ENCODE data around the gene TBX18. TPM values are rescaled to one million over a fixed set of nuclear protein-coding genes. Genes with fewer than 3 reads are reported as not detected.

The TBX18 gene
- total RNA-seq, 1 experiment from 2014 or later: 0.42 TPM

DNA sequence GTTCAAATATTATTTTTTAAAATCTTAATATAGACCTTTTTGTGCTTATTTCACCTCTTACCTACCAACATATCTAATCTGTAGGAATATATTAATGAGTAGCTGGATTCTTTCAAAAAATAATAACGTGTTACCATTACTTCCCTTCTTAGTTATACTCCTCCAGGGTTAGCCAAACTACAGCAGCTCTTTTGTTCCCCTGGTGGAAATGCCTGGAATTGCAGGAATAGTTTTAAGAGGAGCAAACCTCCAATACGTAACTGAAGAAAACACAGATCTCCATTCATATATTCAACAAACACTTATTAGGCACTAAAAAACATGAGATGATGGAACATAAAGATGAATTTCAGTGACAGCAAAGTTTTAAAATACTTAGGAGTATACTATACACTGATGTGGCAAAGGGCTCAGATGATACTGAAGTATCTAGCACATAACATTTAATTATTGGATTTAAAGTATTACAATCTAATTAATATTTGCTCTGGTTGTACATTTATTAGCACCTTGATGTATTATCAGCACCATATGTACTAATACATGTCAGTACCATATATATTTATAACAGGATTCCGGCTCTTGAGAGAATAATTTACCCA is 78.3 kb downstream of the TBX18 start:
- peak; percentile 49 for DNase-seq (ENCODE audit: unreplicated experiment)
- TF ChIP-seq, protein P1, sequence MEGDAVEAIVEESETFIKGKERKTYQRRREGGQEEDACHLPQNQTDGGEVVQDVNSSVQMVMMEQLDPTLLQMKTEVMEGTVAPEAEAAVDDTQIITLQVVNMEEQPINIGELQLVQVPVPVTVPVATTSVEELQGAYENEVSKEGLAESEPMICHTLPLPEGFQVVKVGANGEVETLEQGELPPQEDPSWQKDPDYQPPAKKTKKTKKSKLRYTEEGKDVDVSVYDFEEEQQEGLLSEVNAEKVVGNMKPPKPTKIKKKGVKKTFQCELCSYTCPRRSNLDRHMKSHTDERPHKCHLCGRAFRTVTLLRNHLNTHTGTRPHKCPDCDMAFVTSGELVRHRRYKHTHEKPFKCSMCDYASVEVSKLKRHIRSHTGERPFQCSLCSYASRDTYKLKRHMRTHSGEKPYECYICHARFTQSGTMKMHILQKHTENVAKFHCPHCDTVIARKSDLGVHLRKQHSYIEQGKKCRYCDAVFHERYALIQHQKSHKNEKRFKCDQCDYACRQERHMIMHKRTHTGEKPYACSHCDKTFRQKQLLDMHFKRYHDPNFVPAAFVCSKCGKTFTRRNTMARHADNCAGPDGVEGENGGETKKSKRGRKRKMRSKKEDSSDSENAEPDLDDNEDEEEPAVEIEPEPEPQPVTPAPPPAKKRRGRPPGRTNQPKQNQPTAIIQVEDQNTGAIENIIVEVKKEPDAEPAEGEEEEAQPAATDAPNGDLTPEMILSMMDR (IDR thresholded peaks at IDR 0.05; ENCODE audit: unreplicated experiment): peak; percentile 43
- POLR2A ChIA-PET: interaction anchor here (0.6 to 0.9 kb wide), 2 partner anchors 12 to 19 kb away, joined by 3 to 4 read pairs; no protein-coding TSS in a partner anchor
- no peaks in the 10 kb centered on the region for H3K4me1 Mint-ChIP-seq (ENCODE audit: insufficient read depth, unreplicated experiment)
- no peaks in the 10 kb centered on the region for H3K27me3 Mint-ChIP-seq (ENCODE audit: insufficient read depth, unreplicated experiment)
- CTCF ChIA-PET: no interaction called here
- no peak overlapping the region for H3K4me3 Mint-ChIP-seq (ENCODE audit: unreplicated experiment)
- intact Hi-C loops (cut with micrococcal nuclease): no loop called here
- no peaks in the 10 kb centered on the region for H3K36me3 Mint-ChIP-seq (ENCODE audit: insufficient read depth, unreplicated experiment)
- no TSS peak for BruUV-seq (replicated peaks)
- H3K27ac Mint-ChIP-seq (ENCODE audit: low read depth, unreplicated experiment): no peak overlapping the region
- peaks cover 10% of the 10 kb centered on the region for H3K9me3 Mint-ChIP-seq (ENCODE audit: unreplicated experiment)

DNA sequence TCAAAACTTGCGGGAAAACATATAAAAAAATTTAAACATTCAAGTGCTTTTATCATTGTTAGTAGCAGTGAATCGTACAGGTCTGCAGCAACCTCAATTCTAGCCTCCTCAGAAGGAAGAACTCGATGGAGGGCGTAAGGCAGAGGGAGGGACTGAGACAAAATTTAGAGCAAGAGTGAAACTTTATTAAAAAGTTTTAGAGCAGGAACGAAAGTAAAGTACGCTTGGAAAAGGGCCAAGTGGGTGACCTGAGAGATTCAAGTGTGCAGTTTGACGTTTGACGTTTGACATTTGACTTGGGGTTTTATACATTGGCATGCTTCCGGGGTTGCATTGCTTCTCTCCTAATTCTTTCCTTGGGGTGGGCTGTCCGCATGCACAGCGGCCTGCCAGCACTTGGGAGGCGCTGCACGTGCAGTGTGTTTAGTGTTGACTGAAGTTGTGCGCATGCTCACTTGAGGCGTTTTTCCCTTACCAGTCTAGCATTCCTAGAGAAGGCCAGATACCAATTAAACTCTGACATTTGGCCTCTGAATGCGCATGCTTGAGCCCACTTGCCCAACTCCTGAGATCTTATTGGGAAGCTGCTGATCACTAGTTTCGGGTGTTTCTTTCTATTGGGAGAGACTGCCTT is 82.6 kb downstream of the TBX18 start:
- intact Hi-C loops (cut with micrococcal nuclease): no loop called here
- BruUV-seq (replicated peaks): no TSS peak
- Mint-ChIP-seq H3K4me3 (ENCODE audit: unreplicated experiment) (no peak overlapping the region), H3K36me3 (ENCODE audit: insufficient read depth, unreplicated experiment) (no peaks in the 10 kb centered on the region), H3K27me3 (ENCODE audit: insufficient read depth, unreplicated experiment) (no peaks in the 10 kb centered on the region), H3K9me3 (ENCODE audit: unreplicated experiment) (peaks cover 14% of the 10 kb centered on the region), H3K4me1 (ENCODE audit: insufficient read depth, unreplicated experiment) (no peaks in the 10 kb centered on the region), H3K27ac (ENCODE audit: low read depth, unreplicated experiment) (no peak overlapping the region)
- POLR2A ChIA-PET: no interaction called here
- CTCF ChIA-PET: no interaction called here
- DNase-seq (ENCODE audit: unreplicated experiment): no peak
- TF ChIP-seq, protein P1 (IDR thresholded peaks at IDR 0.05; ENCODE audit: unreplicated experiment): no peak

DNA sequence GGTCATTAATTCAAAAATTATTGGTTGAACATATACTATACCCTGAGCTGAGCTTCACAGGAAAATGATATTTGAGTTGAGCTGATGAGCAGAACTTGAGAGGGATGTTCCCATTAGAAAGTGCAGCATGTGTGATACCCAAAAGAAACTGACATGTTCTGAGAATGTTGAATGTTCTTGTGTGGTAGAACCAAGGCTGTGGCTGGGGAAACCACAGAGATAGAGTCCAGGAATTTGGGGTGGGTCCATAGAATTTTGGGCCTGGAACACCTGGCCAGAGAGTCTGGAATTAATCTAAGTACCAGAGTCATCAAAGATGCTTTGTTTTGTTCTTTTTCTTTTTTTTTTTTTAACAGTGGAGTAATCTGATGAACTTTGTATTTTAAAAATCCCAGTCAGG is 88.7 kb downstream of the TBX18 start:
- intact Hi-C loops (cut with micrococcal nuclease): no loop called here
- peaks cover 7% of the 10 kb centered on the region for H3K36me3 Mint-ChIP-seq (ENCODE audit: insufficient read depth, unreplicated experiment)
- H3K4me1 Mint-ChIP-seq (ENCODE audit: insufficient read depth, unreplicated experiment): no peaks in the 10 kb centered on the region

DNA sequence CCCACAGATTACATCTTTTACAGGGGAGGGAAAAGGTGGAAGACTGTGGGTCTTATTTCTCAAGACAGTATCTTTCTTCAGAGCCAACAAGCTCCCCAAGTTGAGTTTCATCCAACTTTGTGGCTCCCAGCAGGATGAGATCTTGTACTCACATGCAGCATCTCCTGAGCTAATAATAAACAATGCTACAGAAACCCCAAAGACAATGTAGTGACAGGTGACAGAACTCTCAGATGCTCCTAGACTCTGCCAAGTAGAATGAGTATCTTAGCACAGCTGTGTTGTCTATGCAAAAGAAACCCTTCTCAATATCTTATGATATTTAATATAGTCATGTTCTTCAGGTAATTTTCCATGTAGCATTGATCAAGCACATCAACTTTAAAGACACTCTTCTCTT is 90.0 kb downstream of the TBX18 start:
- no peaks in the 10 kb centered on the region for H3K27me3 Mint-ChIP-seq (ENCODE audit: insufficient read depth, unreplicated experiment)
- BruUV-seq (replicated peaks): no TSS peak
- peaks cover 7% of the 10 kb centered on the region for H3K36me3 Mint-ChIP-seq (ENCODE audit: insufficient read depth, unreplicated experiment)
- POLR2A ChIA-PET: interaction anchor here (1.2 kb wide), 1 partner anchor 12 kb away, joined by 4 read pairs; no protein-coding TSS in a partner anchor
- TF ChIP-seq, protein P1 (IDR thresholded peaks at IDR 0.05; ENCODE audit: unreplicated experiment): no peak
- no peak overlapping the region for H3K4me3 Mint-ChIP-seq (ENCODE audit: unreplicated experiment)
- no peak overlapping the region for H3K27ac Mint-ChIP-seq (ENCODE audit: low read depth, unreplicated experiment)
- peaks cover 11% of the 10 kb centered on the region for H3K9me3 Mint-ChIP-seq (ENCODE audit: unreplicated experiment)
- DNase-seq (ENCODE audit: unreplicated experiment): no peak
- intact Hi-C loops (cut with micrococcal nuclease): no loop called here
- CTCF ChIA-PET: interaction anchor here (0.6 kb wide), 1 partner anchor 167 kb away, joined by 3 read pairs; no protein-coding TSS in a partner anchor
- no peaks in the 10 kb centered on the region for H3K4me1 Mint-ChIP-seq (ENCODE audit: insufficient read depth, unreplicated experiment)

More for the DNA sequence above, 88.7 kb downstream of the TBX18 start:
- DNase-seq (ENCODE audit: unreplicated experiment): no peak
- ChIA-PET CTCF (interaction anchor here (0.7 kb wide), 1 partner anchor 329 kb away, joined by 4 read pairs; no protein-coding TSS in a partner anchor), POLR2A (no interaction called here)
- TF ChIP-seq, protein P1 (IDR thresholded peaks at IDR 0.05; ENCODE audit: unreplicated experiment): no peak
- H3K4me3 Mint-ChIP-seq (ENCODE audit: unreplicated experiment): no peak overlapping the region
- H3K27ac Mint-ChIP-seq (ENCODE audit: low read depth, unreplicated experiment): no peak overlapping the region
- no peaks in the 10 kb centered on the region for H3K27me3 Mint-ChIP-seq (ENCODE audit: insufficient read depth, unreplicated experiment)
- peaks cover 11% of the 10 kb centered on the region for H3K9me3 Mint-ChIP-seq (ENCODE audit: unreplicated experiment)
- BruUV-seq (replicated peaks): no TSS peak

Measured in MCF 10A (cell line).